Nephron (organoid): Measurements from ENCODE around the gene HIPK3.

Source experiments
- H3K27ac Mint-ChIP-seq, 3 experiments: 2 replicates each; pipeline ENCODE4 v1.8.0; 2020; ENCODE audit warnings: mixed read lengths in 3 of 3, mild to moderate bottlenecking in 2 of 3, moderate library complexity in 1 of 3
- H3K27me3 Mint-ChIP-seq: 2 replicates; pipeline ENCODE4 v1.8.0; 2021; ENCODE audit warnings: low read depth, mild to moderate bottlenecking, moderate library complexity, mixed read lengths
- H3K36me3 Mint-ChIP-seq: 2 replicates; pipeline ENCODE4 v1.8.0; 2020; ENCODE audit warnings: low read depth, mixed read lengths
- H3K4me1 Mint-ChIP-seq: 2 replicates; pipeline ENCODE4 v1.8.0; 2020; ENCODE audit warnings: mixed read lengths
- H3K4me3 Mint-ChIP-seq, 3 experiments: 2 replicates each; pipeline ENCODE4 v1.8.0; 2020; ENCODE audit warnings: mild to moderate bottlenecking in 3 of 3, mixed read lengths in 3 of 3, moderate library complexity in 2 of 3
- H3K9me3 Mint-ChIP-seq: 2 replicates; pipeline ENCODE4 v1.8.0; 2020; ENCODE audit warnings: mixed read lengths
- TF ChIP-seq, protein P1 (sequence below), 3 experiments: fragments of 200-600 bp; sonication (generic); IDR thresholded peaks; one replicate each; pipeline ENCODE4 v1.5.0; 2021; ENCODE audit warnings: antibody characterized with exemption in 3 of 3; ENCODE audit not compliant: unreplicated experiment in 3 of 3

Gene HIPK3

DNA sequence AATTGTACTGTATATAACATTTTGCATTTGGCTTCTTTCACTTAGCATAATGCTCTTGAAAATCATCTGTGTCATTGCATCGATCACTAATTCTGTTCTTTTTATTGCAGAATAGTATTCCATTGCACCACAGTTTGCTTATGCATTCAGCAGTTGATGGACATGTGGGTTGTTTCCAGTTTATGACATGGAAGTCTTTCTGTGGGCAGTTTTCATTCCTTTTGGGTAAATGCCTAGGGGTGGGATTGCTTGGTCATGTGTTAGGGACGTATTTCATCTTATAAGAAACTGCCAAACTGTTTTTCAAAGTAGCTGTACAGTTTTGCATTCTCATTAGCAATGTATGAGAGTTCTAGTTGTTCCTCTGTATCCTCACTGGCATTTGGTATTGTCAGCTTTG, 127.0 kb downstream of the HIPK3 start:
- H3K9me3 Mint-ChIP-seq, result peaks cover 5% of the 10 kb centered on the region
- no peak overlapping the region for H3K4me3 Mint-ChIP-seq
- no peaks in the 10 kb centered on the region for H3K36me3 Mint-ChIP-seq
- no peaks in the 10 kb centered on the region for H3K27me3 Mint-ChIP-seq
- no peaks in the 10 kb centered on the region for H3K4me1 Mint-ChIP-seq
- TF ChIP-seq, protein P1, sequence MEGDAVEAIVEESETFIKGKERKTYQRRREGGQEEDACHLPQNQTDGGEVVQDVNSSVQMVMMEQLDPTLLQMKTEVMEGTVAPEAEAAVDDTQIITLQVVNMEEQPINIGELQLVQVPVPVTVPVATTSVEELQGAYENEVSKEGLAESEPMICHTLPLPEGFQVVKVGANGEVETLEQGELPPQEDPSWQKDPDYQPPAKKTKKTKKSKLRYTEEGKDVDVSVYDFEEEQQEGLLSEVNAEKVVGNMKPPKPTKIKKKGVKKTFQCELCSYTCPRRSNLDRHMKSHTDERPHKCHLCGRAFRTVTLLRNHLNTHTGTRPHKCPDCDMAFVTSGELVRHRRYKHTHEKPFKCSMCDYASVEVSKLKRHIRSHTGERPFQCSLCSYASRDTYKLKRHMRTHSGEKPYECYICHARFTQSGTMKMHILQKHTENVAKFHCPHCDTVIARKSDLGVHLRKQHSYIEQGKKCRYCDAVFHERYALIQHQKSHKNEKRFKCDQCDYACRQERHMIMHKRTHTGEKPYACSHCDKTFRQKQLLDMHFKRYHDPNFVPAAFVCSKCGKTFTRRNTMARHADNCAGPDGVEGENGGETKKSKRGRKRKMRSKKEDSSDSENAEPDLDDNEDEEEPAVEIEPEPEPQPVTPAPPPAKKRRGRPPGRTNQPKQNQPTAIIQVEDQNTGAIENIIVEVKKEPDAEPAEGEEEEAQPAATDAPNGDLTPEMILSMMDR (IDR thresholded peaks at IDR 0.05; ENCODE audit: unreplicated experiment in 3 of 3), result no peak
- H3K27ac Mint-ChIP-seq, result no peak overlapping the region

DNA sequence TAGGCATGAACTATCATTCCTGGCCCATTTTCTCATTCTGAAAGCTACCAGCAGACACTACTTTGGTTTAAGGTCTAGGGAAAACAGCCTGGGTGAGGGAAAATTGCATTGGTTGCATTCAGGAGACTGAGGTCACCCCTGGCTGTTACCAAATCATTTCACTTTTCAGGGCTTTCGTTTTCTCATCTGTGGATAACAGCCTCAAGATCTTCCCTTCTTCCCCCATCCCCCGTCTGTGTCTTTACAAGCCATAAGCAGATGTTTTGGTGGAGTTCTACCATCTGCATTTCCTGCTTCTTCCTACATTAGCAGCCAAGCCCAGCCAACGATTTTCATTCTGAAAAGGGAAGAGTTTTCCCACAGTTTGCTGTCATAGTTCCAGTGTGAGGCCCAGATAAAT, 130.4 kb downstream of the HIPK3 start:
- H3K4me1 Mint-ChIP-seq, result no peaks in the 10 kb centered on the region
- no peaks in the 10 kb centered on the region for H3K36me3 Mint-ChIP-seq
- no peak overlapping the region for H3K4me3 Mint-ChIP-seq
- peaks cover 5% of the 10 kb centered on the region for H3K9me3 Mint-ChIP-seq
- H3K27ac Mint-ChIP-seq, result no peak overlapping the region
- TF ChIP-seq, protein P1 (IDR thresholded peaks at IDR 0.05; ENCODE audit: unreplicated experiment in 3 of 3), result no peak
- H3K27me3 Mint-ChIP-seq, result no peaks in the 10 kb centered on the region

DNA sequence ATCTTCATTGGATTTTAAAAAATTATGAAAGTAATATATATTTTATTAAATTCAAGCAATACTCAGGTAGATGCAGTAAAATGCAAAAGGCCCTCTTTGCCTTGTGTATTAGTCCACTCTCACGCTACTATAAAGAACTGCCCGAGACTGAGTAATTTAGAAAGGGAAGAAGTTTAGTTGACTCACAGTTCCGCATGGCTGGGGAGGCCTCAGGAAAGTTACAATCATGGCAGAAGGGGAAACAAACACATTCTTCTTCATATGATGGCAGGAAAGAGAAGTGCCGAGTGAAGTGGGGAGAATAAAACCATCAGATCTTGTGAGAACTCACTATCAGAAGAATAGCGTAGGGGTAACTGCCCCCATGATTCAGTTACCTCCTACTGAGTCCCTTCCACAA, 130.8 kb downstream of the HIPK3 start:
- Mint-ChIP-seq H3K9me3 (peaks cover 5% of the 10 kb centered on the region), H3K27me3 (no peaks in the 10 kb centered on the region), H3K27ac (no peak overlapping the region), H3K4me3 (no peak overlapping the region), H3K4me1 (no peaks in the 10 kb centered on the region), H3K36me3 (no peaks in the 10 kb centered on the region)
- TF ChIP-seq, protein P1 (IDR thresholded peaks at IDR 0.05; ENCODE audit: unreplicated experiment in 3 of 3), result no peak

DNA sequence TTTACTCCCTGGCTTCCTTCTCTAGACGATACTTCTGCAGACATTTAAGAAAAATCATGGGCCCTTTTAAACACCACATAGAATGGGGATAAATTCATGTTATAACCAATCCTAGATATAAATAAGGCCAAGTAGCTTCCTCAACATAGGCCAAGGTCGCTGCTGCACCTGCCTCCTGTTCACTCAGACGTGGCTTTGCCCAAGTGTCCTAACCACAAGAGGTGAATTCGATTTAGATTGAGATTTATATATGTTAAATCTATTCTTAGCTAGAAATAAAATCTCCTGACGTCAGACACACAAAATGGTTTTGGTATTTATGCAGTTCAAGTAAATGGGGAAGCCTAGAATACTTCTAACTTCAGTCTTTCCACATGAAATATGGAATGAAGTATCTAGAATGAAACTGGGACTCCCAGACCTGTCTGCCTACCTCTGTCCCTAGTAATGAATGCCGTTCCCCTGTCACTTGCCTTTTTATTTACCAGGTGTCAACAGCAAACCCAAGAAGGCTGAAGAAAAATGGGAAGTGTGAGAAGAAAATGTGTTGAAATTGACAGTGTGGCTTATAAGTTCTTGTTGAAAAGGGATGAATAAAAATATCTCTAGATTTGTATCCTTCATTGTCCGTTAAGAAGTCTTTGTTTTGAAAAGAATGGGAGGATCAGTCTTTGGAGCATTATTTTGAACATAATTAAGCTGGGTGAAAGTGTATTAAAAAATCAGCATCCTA, 131.8 kb downstream of the HIPK3 start:
- TF ChIP-seq, protein P1 (IDR thresholded peaks at IDR 0.05; ENCODE audit: unreplicated experiment in 3 of 3), result no peak
- no peaks in the 10 kb centered on the region for H3K27me3 Mint-ChIP-seq
- H3K36me3 Mint-ChIP-seq, result no peaks in the 10 kb centered on the region
- peaks cover 5% of the 10 kb centered on the region for H3K9me3 Mint-ChIP-seq
- no peaks in the 10 kb centered on the region for H3K4me1 Mint-ChIP-seq
- no peak overlapping the region for H3K4me3 Mint-ChIP-seq
- no peak overlapping the region for H3K27ac Mint-ChIP-seq

DNA sequence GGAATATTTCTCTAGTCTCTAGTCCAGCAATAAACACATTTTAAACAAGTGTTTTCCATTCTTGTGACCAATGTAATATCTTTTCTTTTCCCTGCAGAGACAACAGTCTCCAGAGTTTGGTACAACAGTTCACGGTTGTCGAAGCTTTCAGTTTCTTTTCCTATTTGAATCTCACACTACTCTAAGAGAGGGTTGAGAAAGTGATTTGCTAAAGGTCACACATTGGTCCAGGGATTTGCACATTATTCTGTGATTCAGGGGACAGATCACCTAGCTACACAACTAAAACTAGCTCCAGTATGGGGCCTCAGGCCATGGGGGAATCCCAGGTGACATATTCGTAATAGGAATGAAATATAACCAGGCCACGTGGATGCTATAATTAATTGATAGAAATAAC, 132.5 kb downstream of the HIPK3 start:
- H3K9me3 Mint-ChIP-seq, result peaks cover 5% of the 10 kb centered on the region
- H3K27ac Mint-ChIP-seq, result no peak overlapping the region
- H3K27me3 Mint-ChIP-seq, result no peaks in the 10 kb centered on the region
- TF ChIP-seq, protein P1 (IDR thresholded peaks at IDR 0.05; ENCODE audit: unreplicated experiment in 3 of 3), result no peak
- no peaks in the 10 kb centered on the region for H3K36me3 Mint-ChIP-seq
- no peak overlapping the region for H3K4me3 Mint-ChIP-seq
- H3K4me1 Mint-ChIP-seq, result no peaks in the 10 kb centered on the region
